ENCODE results near the gene HMGXB4.

Gene HMGXB4

GRCh38 chr22:35274154-35274871 lies 17.0 kb downstream of the HMGXB4 start:
- in situ Hi-C loops (cut with HindIII; ENCODE audit: low pct_unique_long_range_greater_than_20kb, low sequenced_read_pairs) = no loop called here
- DNase-seq (ENCODE audit: low read depth in 1 of 2, low spot score in 1 of 2) = no peak
- no peak for TF ChIP-seq JUND (IDR thresholded peaks at IDR 0.05; ENCODE audit: low read depth)

GRCh38 chr22:35275580-35275979 lies 18.3 kb downstream of the HMGXB4 start:
- DNase-seq (ENCODE audit: low read depth in 1 of 2, low spot score in 1 of 2) = no peak
- in situ Hi-C loops (cut with HindIII; ENCODE audit: low pct_unique_long_range_greater_than_20kb, low sequenced_read_pairs) = no loop called here
- no peak for TF ChIP-seq JUND (IDR thresholded peaks at IDR 0.05; ENCODE audit: low read depth)

GRCh38 chr22:35276019-35276418 lies 18.7 kb downstream of the HMGXB4 start:
- TF ChIP-seq JUND (IDR thresholded peaks at IDR 0.05; ENCODE audit: low read depth) = no peak
- no peak for DNase-seq (ENCODE audit: low read depth in 1 of 2, low spot score in 1 of 2)
- in situ Hi-C loops (cut with HindIII; ENCODE audit: low pct_unique_long_range_greater_than_20kb, low sequenced_read_pairs) = no loop called here

- no peak for TF ChIP-seq JUND (IDR thresholded peaks at IDR 0.05; ENCODE audit: low read depth)
- in situ Hi-C loops (cut with HindIII; ENCODE audit: low pct_unique_long_range_greater_than_20kb, low sequenced_read_pairs) = no loop called here
- DNase-seq (ENCODE audit: low read depth in 1 of 2, low spot score in 1 of 2) = no peak
These were observed 30.8 kb downstream of the HMGXB4 start for GRCh38 chr22:35288116-35288515.

- TF ChIP-seq JUND (IDR thresholded peaks at IDR 0.05; ENCODE audit: low read depth) = no peak
- in situ Hi-C loops (cut with HindIII; ENCODE audit: low pct_unique_long_range_greater_than_20kb, low sequenced_read_pairs) = no loop called here
These were observed 35.5 kb downstream of the HMGXB4 start for GRCh38 chr22:35292786-35293185.

GRCh38 chr22:35296051-35296450 lies 38.8 kb downstream of the HMGXB4 start:
- no peak for DNase-seq (ENCODE audit: low read depth in 1 of 2, low spot score in 1 of 2)
- no peak for TF ChIP-seq JUND (IDR thresholded peaks at IDR 0.05; ENCODE audit: low read depth)
- in situ Hi-C loops (cut with HindIII; ENCODE audit: low pct_unique_long_range_greater_than_20kb, low sequenced_read_pairs) = no loop called here

More at GRCh38 chr22:35292786-35293185, 35.5 kb downstream of the HMGXB4 start:
- no peak for DNase-seq (ENCODE audit: low read depth in 1 of 2, low spot score in 1 of 2)

- in situ Hi-C loops (cut with HindIII; ENCODE audit: low pct_unique_long_range_greater_than_20kb, low sequenced_read_pairs) = no loop called here
- DNase-seq (ENCODE audit: low read depth in 1 of 2, low spot score in 1 of 2) = no peak
- no peak for TF ChIP-seq JUND (IDR thresholded peaks at IDR 0.05; ENCODE audit: low read depth)
These were observed 42.0 kb downstream of the HMGXB4 start for GRCh38 chr22:35299217-35299672.

- in situ Hi-C loops (cut with HindIII; ENCODE audit: low pct_unique_long_range_greater_than_20kb, low sequenced_read_pairs) = no loop called here
- DNase-seq (ENCODE audit: low read depth in 1 of 2, low spot score in 1 of 2) = peak; percentile 84 to 98
- no peak for TF ChIP-seq JUND (IDR thresholded peaks at IDR 0.05; ENCODE audit: low read depth)
These were observed 42.6 kb downstream of the HMGXB4 start, which contains the start of gene TOM1 for GRCh38 chr22:35299673-35300499. Gene TOM1 (plus strand): TSS chr22:35299894. CDS start chr22:35299929, 35 bp downstream.

- in situ Hi-C loops (cut with HindIII; ENCODE audit: low pct_unique_long_range_greater_than_20kb, low sequenced_read_pairs) = no loop called here
- TF ChIP-seq JUND (IDR thresholded peaks at IDR 0.05; ENCODE audit: low read depth) = no peak
- peak in 1 of 2 experiments; percentile 24 for DNase-seq (ENCODE audit: low read depth in 1 of 2, low spot score in 1 of 2)
These were observed 44.1 kb downstream of the HMGXB4 start for GRCh38 chr22:35301372-35301874.

GRCh38 chr22:35303029-35303624 lies 45.8 kb downstream of the HMGXB4 start:
- no peak for DNase-seq (ENCODE audit: low read depth in 1 of 2, low spot score in 1 of 2)
- TF ChIP-seq JUND (IDR thresholded peaks at IDR 0.05; ENCODE audit: low read depth) = no peak
- in situ Hi-C loops (cut with HindIII; ENCODE audit: low pct_unique_long_range_greater_than_20kb, low sequenced_read_pairs) = no loop called here

- TF ChIP-seq JUND (IDR thresholded peaks at IDR 0.05; ENCODE audit: low read depth) = no peak
- no peak for DNase-seq (ENCODE audit: low read depth in 1 of 2, low spot score in 1 of 2)
- in situ Hi-C loops (cut with HindIII; ENCODE audit: low pct_unique_long_range_greater_than_20kb, low sequenced_read_pairs) = no loop called here
These were observed 48.3 kb downstream of the HMGXB4 start for GRCh38 chr22:35305525-35306070.

GRCh38 chr22:35306350-35306967 lies 49.2 kb downstream of the HMGXB4 start:
- no peak for TF ChIP-seq JUND (IDR thresholded peaks at IDR 0.05; ENCODE audit: low read depth)
- in situ Hi-C loops (cut with HindIII; ENCODE audit: low pct_unique_long_range_greater_than_20kb, low sequenced_read_pairs) = no loop called here
- no peak for DNase-seq (ENCODE audit: low read depth in 1 of 2, low spot score in 1 of 2)
